ENCODE data around the gene PCDHGC4.

Gene PCDHGC4

DNA sequence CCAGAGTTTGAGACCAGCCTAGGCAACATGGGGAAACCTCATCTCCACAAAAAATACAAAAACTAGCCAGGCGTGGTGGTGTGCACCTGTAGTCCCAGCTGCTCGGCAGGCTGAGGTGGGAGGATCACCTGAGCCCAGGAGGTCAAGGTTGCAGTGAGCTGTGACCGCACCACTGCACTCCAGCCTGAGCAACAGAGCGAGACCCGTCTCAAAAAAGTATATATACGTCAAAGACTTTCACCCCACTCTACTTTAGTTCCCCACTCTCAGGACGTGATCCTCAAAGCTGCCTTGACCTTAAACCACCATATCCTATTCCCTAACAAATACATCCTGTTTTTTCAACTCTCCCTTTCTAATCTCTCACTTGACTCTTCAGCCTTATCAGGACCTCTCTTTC lies 45.0 kb downstream of the PCDHGC4 start:
- no peak for DNase-seq (ENCODE audit: low read depth)

DNA sequence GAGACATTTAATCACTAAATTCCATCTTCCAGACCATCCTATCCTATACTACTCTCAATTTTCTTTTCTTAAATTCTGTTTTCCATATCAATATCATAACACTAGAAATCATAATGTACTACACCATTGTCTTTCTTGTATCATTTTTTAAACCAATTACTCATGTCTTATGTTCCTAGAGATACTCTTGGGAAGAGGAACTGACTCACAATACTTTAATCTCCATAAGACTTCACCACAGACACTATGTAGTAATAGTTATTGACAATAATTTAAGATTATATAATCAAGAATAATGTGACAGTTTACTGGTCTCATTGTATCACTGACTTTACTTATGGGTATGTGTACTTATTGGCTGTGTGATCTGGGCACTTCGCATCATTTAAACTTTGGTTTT lies 47.9 kb downstream of the PCDHGC4 start:
- no peak for DNase-seq (ENCODE audit: low read depth)

DNA sequence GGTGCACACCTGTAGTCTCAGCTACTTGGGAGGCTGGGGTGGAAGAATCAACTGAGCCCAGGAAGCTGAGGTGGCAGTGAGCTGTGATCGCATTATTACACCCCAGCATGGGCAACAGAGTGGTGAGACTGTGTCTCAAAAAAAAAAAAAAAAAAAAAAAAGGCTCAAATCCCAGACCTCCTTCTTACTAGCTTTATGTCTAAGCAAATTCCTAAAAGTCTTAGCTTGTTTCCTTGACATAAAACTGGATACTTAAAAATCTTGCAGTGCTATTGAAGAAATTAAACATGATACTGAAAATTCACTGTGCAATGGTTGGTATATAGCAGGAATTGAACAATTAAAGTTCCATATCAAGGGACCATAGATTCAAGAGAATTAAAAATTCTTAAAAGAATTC lies 49.1 kb downstream of the PCDHGC4 start:
- no peak for DNase-seq (ENCODE audit: low read depth)

DNA sequence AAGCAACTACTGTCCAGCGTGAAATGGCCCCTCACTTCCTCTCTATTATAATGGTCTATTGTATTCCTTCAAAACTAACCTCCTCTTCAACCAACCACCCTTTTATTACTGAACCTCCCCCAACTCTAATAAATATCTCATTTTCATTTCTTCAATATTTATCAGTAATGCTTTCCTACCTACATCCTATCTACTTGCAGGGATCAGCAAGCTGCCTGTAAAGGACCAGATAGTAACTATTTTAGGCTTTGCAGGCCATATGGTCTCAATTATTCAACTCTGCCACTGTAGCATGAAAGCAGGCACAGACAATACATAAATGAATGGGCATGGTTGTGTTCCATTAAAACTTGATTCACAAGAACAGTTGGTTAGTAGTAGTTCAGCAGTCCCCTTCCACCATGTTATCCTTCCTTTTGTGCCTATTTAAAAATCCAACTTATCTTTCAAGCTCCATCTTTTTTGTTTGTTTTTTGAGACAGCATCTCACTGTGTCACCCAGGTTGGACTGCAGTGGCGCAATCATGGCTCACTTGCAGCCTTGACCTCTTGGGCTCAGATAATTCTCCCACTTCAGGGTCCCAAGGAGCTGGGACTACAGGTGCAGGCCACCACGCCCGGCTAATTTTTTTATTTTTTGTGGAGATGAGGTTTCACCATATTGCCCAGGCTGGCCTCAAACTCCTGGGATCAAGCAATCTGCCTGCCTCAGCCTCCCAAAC lies 49.8 kb downstream of the PCDHGC4 start:
- no peak for DNase-seq (ENCODE audit: low read depth)
